Superior temporal gyrus (tissue), 1 donor: ENCODE results near the gene HDAC4.

ENCODE experiments used
- DNase-seq: peaks from one replicate; pipeline ENCODE4 v3.0.0-alpha.2; 2016; ENCODE audit errors: extremely low spot score

The HDAC4 gene

DNA sequence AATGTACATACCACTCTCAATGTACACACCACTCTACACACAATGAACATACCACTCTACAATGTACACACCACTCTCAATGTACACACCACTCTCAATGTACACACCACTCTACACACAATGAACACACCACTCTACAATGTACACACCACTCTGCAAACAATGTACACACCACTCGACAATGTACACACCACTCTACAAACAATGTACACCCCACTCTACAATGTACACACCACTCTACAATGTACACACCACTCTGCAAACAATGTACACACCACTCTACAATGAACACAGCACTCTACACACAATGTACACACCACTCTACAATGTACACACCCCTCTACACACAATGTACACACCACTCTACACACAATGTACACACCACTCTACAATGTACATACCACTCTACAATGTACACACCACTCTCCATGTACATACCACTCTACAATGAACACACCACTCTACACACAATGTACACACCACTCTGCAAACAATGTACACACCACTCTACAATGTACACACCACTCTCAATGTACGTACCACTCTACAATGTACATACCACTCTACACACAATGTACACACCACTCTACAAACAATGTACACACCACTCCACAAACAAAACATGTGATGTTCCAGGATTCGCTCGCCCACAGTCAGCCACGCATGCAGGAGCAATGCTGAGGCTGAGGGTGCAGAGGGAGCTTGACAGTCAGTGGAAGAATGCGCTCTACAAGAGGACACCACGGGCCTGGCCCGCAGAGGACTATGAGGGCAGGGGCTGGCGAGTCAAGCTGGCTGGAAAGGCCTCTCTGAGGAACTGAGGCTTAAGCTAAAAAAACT lies 118.2 kb downstream of the HDAC4 start:
- no peak for DNase-seq

DNA sequence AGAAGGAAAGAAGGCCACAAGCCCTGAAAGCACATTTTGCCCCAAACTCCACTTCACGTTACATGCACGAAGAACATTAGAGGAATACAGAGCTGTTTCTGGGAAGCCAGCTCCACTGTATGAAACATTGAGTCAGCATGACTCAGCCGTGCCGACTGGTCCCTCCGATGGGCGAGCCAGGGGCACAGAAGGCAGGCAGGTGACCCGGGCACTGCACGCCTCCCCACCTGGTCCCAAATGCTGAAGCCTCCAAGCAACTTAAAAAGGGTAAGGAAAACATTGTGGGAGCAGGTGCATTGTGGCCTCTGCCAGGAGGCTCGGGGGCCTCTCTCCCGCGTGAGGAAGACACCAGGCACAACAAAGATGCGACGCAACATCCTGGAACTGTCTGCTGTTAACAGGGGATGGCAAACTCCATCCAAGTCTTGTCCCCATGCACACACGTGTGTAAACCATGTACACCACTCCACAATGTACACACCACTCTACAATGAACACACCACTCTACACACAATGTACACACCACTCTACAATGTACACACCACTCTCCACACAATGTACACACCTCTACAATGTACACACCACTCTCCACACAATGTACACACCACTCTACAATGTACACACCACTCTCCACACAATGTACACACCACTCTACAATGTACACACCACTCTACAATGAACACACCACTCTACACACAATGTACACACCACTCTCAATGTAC lies 120.4 kb downstream of the HDAC4 start:
- DNase-seq = peak; percentile 66

DNA sequence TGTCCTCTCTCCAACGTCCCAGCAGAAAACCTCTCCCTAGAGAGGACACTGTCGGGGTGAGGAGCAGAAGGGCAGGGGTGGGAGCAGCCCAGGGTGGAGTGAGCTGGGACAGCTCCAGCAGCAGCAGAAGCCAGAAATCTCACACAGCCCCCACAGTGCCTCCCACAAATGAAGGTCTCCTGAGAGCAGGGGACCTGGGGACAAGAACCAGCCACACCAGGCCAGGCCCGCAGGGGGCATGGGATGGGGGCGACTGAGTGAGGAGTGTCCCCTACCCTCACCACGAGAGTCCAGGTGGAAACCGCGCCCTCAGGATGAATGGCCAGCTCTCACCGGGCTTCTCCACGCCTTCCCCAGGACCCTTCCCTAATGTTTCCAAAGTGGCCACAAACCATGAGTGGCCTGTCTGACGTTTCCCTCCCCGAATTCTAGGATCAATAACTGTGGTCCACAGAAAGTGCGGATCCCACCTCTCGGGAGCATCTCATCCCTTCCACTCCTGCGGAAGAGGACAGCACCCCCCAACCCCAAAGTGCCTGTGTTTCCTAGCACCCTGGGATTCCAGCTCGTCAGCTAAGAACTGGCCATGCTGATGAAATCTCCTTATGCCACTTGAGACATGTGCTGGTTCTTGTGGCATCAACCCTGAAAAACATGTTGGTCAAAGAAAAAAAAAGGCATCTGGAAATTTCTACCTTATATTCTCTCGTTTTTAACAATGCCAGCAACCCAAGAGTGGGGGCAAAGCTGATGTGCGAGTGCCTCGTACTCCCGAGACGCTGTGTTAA lies 121.1 kb downstream of the HDAC4 start:
- no peak for DNase-seq

DNA sequence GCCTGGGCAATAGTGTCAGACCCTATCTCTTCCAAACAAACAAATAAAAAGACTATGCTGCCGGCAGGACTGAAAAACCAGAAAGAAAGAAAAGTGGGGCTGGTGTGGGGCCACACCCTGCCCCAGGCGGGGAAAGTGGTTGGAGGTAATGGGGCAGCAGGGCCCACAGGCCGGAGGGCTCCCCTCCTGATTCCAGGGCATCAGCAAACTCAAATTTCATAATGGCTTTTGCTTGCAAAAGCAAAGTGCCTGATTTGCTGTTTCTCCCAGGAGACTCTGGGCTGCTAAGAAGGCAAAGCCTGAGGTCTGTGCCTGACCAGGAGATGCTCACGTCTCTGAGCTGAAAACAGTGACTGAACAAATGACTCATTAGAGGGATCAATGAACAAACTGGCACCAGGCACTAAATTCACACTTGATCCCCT lies 121.9 kb downstream of the HDAC4 start:
- DNase-seq = no peak

DNA sequence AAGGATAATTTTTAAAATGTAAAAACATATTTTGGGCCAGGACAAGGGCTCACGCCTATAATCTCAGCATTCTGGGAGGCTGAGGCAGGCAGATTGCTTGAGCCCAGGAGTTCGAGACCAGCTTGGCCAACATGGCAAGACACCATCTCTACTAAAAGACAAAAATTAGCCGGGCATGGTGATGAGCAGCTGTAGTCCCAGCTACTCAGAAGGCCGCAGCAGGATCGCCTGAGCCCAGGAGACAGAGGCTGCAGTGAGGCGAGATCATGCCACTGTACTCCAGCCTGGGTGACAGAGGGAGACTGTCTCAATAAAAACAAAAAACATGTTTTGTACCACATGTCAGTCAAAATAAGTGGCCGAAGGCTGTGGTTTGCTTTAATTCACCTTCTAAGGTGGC lies 122.5 kb downstream of the HDAC4 start:
- DNase-seq = no peak

DNA sequence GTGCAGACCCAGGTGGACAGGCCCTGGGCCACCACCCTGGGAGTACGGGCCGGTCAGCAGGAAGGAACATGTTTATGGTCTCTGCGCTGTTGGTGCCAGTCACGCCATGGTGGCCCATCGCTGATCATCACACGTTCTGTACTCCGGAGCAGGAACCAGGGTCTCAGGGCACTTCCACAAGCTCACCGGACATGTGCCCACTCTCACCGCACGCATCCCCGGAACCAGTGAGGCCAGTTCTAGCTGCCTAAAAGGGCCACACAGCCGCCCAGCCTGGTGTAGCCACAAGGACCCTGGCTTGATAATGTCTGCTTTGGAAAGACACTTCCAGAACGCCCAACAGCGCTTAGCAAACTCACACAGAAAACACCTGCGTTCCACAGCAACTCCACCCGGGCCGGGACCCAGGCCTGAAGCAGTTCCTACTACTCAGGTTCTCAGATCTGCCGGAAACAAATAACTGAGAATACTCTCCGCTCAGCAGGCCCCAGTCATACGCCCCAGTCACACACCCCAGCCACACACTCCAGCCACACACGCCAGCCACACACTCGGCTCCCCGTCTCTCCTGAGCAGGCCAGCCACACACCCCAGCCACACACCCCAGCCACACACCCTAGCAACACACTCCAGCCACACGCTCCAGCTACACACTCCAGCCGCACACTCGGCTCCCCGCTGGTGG lies 123.3 kb downstream of the HDAC4 start:
- no peak for DNase-seq

DNA sequence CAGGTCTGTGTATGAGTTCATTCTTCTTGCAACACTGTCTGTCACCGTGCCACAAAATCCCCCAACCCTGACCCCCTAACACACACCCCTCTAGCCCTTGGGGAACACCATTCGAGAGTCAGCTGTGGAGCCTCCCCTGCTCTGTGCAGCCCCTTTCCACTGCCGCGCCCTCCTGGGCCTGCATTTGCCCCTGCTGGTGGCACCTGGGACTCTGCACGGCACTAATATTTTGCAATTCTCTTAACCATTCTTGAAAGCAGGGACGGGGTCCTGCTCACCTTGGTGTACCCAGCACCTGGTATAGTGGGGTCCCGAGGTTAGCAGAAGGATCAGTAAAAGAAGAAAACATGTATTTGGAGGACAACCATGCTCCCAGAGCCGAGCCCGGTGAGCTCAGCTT lies 124.0 kb downstream of the HDAC4 start:
- DNase-seq = no peak

DNA sequence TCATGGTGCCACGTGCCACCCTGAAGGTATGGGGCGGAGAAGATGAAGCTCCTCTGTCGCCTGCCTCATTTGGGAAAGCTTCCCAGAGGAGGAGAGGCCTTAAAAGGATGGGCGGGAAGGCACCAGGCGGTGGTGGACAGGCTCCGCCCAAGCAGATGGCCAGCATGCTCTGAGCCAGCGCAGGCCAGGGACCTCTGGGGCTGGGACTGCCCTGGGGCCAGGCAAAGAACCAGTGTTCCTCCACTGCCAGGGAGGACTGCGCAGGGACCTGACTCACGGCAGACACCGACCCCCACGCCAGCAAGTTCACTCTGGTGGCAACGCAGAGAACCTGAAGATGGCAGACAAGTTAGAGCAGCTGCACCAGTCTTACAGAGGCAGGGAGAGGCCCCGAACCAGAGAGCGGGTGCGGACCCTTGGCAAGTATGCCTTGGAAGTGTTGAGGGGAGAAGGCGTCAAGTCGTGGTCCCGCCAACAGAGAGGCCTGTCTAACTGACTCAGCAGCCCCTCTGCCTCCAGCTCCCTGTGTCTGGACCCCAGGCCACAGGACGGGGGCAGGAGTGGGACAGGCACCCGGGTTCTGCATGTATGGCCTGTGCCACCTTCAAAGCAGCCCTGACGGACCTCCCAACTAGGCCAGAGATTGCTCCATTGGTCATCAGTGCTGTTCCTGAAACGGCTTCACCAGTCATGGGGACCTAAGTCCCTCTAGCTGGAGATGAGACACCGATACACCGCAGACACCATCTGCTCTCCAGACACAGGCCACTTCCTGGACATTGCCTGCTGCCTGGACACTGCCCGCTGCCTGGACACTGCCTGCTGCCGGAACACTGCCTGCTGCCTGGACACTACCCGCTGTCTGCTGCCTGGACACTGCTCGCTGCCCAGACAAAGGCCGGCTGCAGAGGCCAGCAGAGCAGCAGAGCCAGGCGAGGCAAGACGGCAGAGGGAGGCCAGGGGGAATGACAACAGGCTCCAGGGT lies 124.7 kb downstream of the HDAC4 start:
- DNase-seq = peak; percentile 67

DNA sequence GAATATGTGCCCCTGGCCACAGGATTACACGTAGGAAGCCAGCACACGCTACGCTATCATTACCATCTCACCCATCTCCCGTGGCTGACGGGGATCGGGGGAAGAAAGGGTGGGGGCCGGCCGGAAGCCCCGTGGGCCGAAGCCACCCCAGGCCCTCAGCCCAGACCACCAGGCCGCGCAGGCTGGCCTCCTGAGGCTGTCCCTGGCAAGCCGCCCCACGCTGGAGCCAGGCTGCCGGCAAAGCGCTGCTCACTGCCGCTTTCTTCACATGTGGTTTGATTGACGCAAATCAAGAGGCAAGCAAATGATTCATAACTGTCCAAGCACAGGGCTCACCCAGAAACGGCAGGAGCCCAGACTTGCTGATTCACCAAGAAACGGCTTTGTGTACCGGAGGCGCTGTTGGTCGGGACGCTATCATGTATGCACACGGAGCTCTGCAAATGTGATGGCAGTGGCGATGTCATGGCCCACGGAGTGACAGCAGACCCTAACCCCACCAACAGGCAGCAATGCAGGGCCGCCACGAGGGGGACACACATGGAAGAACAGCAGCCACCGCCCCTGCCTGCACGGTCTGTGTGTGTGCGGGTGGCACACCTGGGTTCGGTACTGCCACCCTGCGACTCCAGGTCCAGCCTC lies 125.7 kb downstream of the HDAC4 start:
- DNase-seq = no peak

DNA sequence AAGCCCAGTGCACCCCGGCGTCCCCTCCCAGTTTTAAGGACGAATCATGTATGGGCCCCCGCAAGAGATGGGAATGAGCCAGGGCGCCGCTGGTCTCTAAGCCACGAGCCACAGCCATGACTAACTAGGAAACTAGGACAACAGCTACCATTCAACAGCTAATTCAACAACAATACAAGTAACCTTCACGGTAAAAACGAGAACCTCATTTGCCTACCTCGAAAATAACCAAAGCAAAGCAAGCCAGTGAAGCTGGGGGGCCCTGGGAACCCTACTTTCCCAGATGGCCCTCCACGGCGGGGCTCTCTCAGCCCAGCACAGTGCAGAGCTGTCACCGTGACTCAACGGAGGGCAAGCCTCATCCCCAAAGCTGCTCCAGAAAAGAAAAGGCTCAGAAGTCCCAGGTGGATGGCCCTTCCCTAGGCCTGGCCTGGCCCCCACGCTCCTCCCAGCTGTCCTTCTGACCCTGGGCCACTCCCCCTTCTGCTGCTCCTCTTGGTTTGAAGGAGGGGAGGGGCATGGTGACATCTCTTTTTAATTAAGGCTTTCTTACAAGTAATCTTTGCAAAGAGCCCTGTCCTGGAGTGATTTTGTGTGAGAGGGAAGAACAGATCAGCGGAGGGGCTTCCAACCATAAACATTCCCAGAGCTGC lies 126.3 kb downstream of the HDAC4 start:
- DNase-seq = no peak

DNA sequence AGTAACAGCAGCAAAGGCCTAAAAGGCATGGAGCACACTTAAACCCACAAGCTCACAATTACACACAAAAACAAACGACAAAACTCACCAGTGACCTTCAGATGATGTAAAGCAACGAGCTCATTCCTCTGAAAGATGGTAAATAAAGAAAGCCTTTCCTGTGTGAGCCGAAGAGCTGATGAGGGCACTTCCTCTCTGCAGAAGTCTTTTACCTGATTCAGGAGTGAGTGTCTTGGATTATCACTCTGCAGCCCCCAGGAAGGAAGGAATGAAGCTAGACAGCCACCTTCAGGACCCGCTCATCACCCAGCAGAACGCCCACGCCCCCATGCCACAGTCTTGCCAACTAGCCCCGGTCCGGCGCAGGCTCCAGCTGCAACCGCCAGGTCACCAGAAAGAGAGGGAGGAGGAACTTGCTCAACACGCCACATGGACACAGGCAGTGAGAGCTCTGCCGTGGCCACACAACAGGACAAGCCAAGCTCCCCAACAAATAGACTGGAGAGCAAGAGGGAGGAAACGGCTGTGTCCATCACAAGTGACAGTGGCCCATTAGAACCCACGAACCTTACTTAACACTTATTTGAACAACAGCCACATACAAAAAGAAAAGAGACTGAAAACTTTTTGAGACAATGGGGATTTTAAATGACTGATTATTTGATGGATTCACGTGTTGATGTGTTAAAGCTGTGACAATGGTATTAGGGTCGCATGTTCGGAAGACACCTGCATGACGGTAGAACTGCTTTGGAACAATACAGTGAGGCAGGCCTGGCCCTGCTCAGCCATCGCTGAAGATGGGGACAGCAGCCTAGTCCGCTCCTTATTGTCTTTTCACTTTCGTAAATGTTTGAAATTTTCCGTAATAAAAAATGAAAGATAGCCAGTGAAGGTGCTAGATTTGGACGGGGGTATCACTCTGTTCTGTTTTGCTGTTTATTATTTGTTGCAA lies 127.3 kb downstream of the HDAC4 start:
- no peak for DNase-seq

DNA sequence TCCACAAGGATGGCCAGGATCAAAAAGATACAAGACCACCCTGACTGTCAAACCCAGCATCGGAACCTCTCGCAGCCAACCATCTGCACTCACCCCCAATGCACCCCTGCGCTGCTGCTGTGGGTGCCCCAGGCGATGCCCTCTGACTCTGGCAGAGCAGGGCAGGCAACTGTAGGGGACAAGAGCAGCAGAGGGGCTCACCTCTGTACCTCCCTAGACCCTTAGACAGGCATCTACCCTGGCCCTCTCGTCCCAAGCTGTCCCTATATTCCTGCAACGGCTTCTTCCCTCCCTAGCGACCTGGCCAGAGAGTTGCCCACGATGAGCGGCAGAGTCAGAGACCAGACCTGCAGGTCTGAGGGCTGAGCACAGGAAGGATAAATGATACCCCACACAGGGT lies 128.2 kb downstream of the HDAC4 start:
- DNase-seq = no peak

DNA sequence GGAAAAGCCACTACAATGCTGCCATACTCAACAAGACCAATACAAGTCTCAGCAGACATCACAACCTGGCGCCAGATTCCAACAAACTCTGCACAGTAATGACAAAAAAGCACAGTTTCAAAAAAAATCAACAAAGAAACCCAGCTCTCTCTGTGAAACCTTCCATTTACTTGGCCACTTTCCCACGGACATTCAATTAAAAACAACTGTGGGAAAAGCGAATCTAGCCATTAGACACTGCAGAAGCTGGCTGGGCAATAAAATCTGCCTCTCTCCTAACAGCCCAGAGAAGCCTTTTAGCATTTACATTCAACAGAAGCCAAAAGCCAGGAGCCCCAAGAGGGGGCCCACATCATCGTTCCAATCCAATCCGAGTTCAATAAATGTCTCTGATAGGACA lies 128.9 kb downstream of the HDAC4 start:
- no peak for DNase-seq

DNA sequence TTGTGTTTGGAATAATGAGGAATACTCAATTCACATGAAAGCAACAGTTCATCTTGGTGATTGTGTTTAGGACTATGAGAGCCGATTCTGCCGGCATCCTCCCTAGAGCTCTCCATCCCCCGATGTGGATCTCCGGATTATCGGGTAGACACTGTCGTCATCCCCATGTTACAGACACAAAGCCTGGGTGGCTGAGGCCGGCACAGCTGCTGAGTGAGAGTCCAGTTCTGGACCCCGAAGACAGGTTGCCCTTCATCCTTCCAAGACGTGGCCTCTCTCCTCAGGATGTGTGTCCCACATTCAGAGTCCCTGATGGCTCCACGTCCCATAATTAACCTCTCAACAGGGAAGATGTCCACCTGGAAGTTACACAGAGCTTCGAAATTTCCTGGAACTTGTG lies 129.3 kb downstream of the HDAC4 start:
- DNase-seq = no peak

DNA sequence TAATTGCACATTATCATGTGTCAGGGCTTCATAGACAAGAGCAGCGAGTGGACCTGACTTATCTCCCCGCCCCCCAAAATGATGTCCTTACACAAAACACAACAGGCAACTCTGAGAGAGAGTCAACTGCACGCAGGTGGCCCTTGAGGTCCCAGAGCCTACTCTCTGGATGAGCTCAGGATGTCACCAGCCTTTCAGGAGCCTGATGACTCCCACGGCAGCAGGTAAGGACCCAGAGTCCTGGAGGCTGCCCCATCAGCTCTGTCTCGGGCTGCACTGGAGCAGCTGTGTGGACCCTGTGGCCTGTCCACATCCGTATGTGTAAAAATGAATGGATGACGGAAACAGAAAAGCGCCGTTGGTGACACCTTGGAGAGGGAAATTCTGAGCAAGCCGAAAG lies 130.9 kb downstream of the HDAC4 start:
- no peak for DNase-seq

DNA sequence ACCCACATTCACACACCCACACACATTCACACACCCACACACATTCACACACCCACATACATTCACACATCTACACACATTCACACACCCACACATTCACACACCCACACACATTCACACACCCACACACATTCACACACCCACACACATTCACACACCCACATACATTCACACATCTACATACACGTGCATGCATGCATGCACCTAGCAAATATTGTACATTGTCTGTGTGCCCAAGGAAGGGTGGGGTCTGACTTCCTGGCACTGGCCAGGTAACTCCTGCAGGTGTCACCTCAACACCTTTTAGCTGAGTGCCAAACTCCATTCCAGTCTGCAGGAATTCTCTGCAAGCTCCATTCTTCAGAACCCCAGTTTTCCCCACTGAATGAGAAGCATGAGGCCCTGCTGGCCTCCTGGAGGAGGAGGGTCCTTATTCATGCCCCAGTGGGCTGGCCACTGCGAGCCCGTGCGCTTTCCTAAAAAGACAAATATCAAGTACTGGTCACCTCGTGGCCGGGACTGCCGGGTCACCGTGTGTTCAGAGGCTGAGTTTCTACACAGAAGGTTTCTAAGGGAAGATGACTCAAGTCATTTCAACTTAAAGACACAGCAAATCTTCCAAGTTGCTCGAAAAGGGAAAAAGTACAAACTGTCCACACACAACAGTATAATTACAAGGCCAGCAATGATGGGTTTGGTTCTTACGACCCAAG lies 131.5 kb downstream of the HDAC4 start:
- DNase-seq = no peak

DNA sequence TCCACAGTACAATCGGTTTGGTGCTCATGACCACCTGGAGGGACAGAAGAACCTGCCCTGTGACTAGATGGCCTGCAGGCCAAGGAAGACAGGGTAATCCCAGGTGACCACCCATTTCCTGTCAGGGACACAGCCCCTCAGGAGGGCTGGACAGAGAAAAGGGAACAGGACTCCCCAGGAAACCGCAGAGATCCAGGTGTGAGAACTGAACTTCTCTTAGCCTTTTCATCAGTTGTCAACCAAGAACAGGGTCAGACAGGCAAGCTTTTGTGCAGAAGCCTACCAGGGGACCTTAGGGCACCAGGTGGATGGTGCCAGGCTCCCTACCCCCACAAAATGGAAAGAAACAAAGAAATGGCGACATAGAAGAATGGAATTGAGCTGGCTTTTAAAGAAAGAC lies 132.3 kb downstream of the HDAC4 start:
- DNase-seq = no peak

DNA sequence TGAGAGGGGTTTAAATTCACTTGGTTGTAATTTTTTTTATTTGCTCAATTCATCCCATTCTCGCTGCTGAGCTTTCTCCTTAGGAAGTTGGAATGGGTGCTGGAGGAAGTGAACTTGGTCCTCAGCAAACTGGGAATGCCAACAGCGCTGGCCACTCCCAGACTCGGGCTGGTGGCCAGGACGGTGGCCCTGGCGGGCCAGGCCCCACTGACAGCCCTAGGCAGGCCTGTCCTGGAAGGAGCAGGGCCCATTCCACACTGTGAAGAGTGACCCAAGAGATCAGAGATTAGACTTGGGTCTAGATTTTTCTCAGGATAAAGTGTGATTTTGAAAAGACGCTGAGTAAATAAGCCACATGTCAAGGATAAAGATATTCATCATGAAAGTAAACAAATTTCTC lies 132.7 kb downstream of the HDAC4 start:
- no peak for DNase-seq
